Smooth muscle cell (in vitro differentiated cells): ENCODE measurements around the gene NPFFR1. TPM values are rescaled to one million over a fixed set of nuclear protein-coding genes. Genes with fewer than 3 reads are reported as not detected.

Experiments
- DNase-seq: peaks from one replicate; lab custom pipeline; 2025; ENCODE audit not compliant: unreplicated experiment; lab: John Stamatoyannopoulos, UW
- H2AFZ ChIP-seq: fragments of 200-600 bp; sonication (generic); 2 replicates; pipeline ENCODE4 v1.6.0; 2016; ENCODE audit warnings: antibody characterized with exemption, low read depth, mild to moderate bottlenecking
- H3F3A ChIP-seq: fragments of 200-600 bp; sonication (generic); 2 replicates; pipeline ENCODE4 v1.6.0; 2017; ENCODE audit warnings: antibody characterized with exemption, low read depth
- H3K27ac ChIP-seq: fragments of 200-600 bp; sonication (generic); 2 replicates; pipeline ENCODE4 v1.5.1; 2016; ENCODE audit warnings: low read depth, mild to moderate bottlenecking
- H3K27me3 ChIP-seq: fragments of 200-600 bp; sonication (generic); 2 replicates; pipeline ENCODE4 v1.6.1; 2016; ENCODE audit warnings: low read depth, mild to moderate bottlenecking
- H3K36me3 ChIP-seq: fragments of 200-600 bp; sonication (generic); 2 replicates; pipeline ENCODE4 v1.5.1; 2016; ENCODE audit warnings: low read depth
- H3K4me1 ChIP-seq: fragments of 200-600 bp; sonication (generic); 2 replicates; pipeline ENCODE4 v1.5.1; 2016; ENCODE audit warnings: low read depth
- H3K4me2 ChIP-seq: fragments of 200-600 bp; sonication (generic); 2 replicates; pipeline ENCODE4 v1.6.0; 2016; ENCODE audit warnings: mild to moderate bottlenecking
- H3K4me3 ChIP-seq: fragments of 200-600 bp; sonication (generic); 2 replicates; pipeline ENCODE4 v1.5.1; 2016; ENCODE audit warnings: mild to moderate bottlenecking
- H3K79me2 ChIP-seq: fragments of 200-600 bp; sonication (generic); 2 replicates; pipeline ENCODE4 v1.6.0; 2016; ENCODE audit warnings: low read depth, mild to moderate bottlenecking
- H3K9ac ChIP-seq: fragments of 200-600 bp; sonication (generic); 2 replicates; pipeline ENCODE4 v1.6.0; 2016; ENCODE audit warnings: low read depth
- H3K9me3 ChIP-seq: fragments of 200-600 bp; sonication (generic); replicated peaks from 2 replicates; pipeline ENCODE4 v1.5.1; 2016; ENCODE audit warnings: low read depth
- H4K20me1 ChIP-seq: fragments of 200-600 bp; sonication (generic); 2 replicates; pipeline ENCODE4 v1.6.0; 2016; ENCODE audit warnings: low read depth
- CTCF ChIP-seq: fragments of 200-600 bp; sonication (generic); IDR thresholded peaks from 2 replicates; pipeline ENCODE4 v1.5.1; 2017; ENCODE audit warnings: borderline replicate concordance, mild to moderate bottlenecking, antibody characterized with exemption; ENCODE audit not compliant: insufficient read depth, poor library complexity, severe bottlenecking
- WGBS: methylation state at CpG from one replicate; pipeline ENCODE4 v1.1.7; 2016; ENCODE audit warnings: low lambda C conversion rate; 5-methylcytosine and 5-hydroxymethylcytosine counted together
- polyA plus RNA-seq: library from polyadenylated mRNA; unstranded; fragments of >200 nt; fragmentation: Nextera tagmentation; extraction: Ambion mirVana; gene quantifications from 2 replicates; pipeline ENCODE4 v1.2.1, GENCODE V29; 2016
- total RNA-seq: library from RNA; depleted of rRNA; stranded (reverse); fragments of >200 nt; gene quantifications from 2 replicates; pipeline ENCODE4 v1.2.3, GENCODE V29; 2014

NPFFR1 gene
- total and polyA plus RNA-seq, 2 experiments from 2014 or later, result under 0.01 TPM; not detected in 1

- H3K27ac ChIP-seq, result no peak overlapping the region
- H3K27me3 ChIP-seq, result no peaks in the 10 kb centered on the region
- TF ChIP-seq CTCF, result no peak
- 92% methylated on average over 10 of the region's 10 CpGs for WGBS
- H3K36me3 ChIP-seq, result no peaks in the 10 kb centered on the region
- no peak overlapping the region for H3K4me3 ChIP-seq
- no peak overlapping the region for H3K9ac ChIP-seq
- no peak overlapping the region for H3K4me2 ChIP-seq
- H3K9me3 ChIP-seq, result no peaks in the 10 kb centered on the region
- no peaks in the 10 kb centered on the region for H3K79me2 ChIP-seq
- no peak overlapping the region for H2AFZ ChIP-seq
- no peaks in the 10 kb centered on the region for H3K4me1 ChIP-seq
- DNase-seq, result no peak
- no peaks in the 10 kb centered on the region for H4K20me1 ChIP-seq
- no peaks in the 10 kb centered on the region for H3F3A ChIP-seq
Observed at GRCh38 chr10:70324951-70325781, 41.4 kb upstream of the NPFFR1 start.

- 92% methylated on average over 11 of the region's 11 CpGs for WGBS
- no peaks in the 10 kb centered on the region for H3K4me1 ChIP-seq
- H2AFZ ChIP-seq, result no peak overlapping the region
- H3F3A ChIP-seq, result no peaks in the 10 kb centered on the region
- no peaks in the 10 kb centered on the region for H3K36me3 ChIP-seq
- TF ChIP-seq CTCF, result no peak
- DNase-seq, result no peak
- no peak overlapping the region for H3K27ac ChIP-seq
- H3K4me2 ChIP-seq, result no peak overlapping the region
- no peaks in the 10 kb centered on the region for H3K9me3 ChIP-seq
- H3K27me3 ChIP-seq, result no peaks in the 10 kb centered on the region
- H3K79me2 ChIP-seq, result no peaks in the 10 kb centered on the region
- no peak overlapping the region for H3K4me3 ChIP-seq
- H3K9ac ChIP-seq, result no peak overlapping the region
- no peaks in the 10 kb centered on the region for H4K20me1 ChIP-seq
Observed at GRCh38 chr10:70324339-70324861, 40.6 kb upstream of the NPFFR1 start.

- H3K4me1 ChIP-seq, result no peaks in the 10 kb centered on the region
- no peaks in the 10 kb centered on the region for H3F3A ChIP-seq
- H3K4me2 ChIP-seq, result no peak overlapping the region
- H3K36me3 ChIP-seq, result no peaks in the 10 kb centered on the region
- WGBS, result 89% methylated on average over 15 of the region's 18 CpGs
- no peaks in the 10 kb centered on the region for H4K20me1 ChIP-seq
- no peak overlapping the region for H3K4me3 ChIP-seq
- no peak overlapping the region for H2AFZ ChIP-seq
- TF ChIP-seq CTCF, result no peak
- H3K79me2 ChIP-seq, result no peaks in the 10 kb centered on the region
- no peaks in the 10 kb centered on the region for H3K9me3 ChIP-seq
- no peaks in the 10 kb centered on the region for H3K27me3 ChIP-seq
- no peak for DNase-seq
- H3K9ac ChIP-seq, result no peak overlapping the region
- H3K27ac ChIP-seq, result no peak overlapping the region
Observed at GRCh38 chr10:70323697-70324338, 40.0 kb upstream of the NPFFR1 start.
